Gastrocnemius medialis (tissue), 4 donors: ENCODE data around the gene RIPK3. TPM values are rescaled to one million over a fixed set of nuclear protein-coding genes. Genes with fewer than 3 reads are reported as not detected.

Experiments
- ATAC-seq, 2 donors: fragments of 150-250 bp; one replicate each; pipeline ENCODE4 v1.9.1; 2016
- DNase-seq, 2 donors: peaks; one replicate each; pipeline ENCODE4 v3.0.0-alpha.2; 2019
- H3K27ac ChIP-seq, 4 donors: fragments of 200-600 bp; sonication (generic); 1 replicate in 1 of 4; 2 replicates in 3 of 4; pipeline ENCODE4 v1.5.1; 2016 to 2018; ENCODE audit warnings: mild to moderate bottlenecking in 2 of 4, moderate library complexity in 1 of 4
- H3K27me3 ChIP-seq, 3 donors: fragments of 200-600 bp; sonication (generic) in 2 of 3; 1 replicate in 1 of 3; 2 replicates in 2 of 3; pipeline versions ENCODE4 v1.5.1 to v1.6.0; 2016 to 2019; ENCODE audit warnings: mild to moderate bottlenecking in 1 of 3, moderate library complexity in 1 of 3
- H3K36me3 ChIP-seq, 2 donors: fragments of 200-600 bp; sonication (generic) in 1 of 2; one replicate each; pipeline ENCODE4 v1.5.1; 2017 to 2018
- H3K4me1 ChIP-seq, 2 donors: fragments of 200-600 bp; sonication (generic) in 1 of 2; one replicate each; pipeline ENCODE4 v1.5.1; 2016 to 2017; ENCODE audit warnings: mild to moderate bottlenecking in 2 of 2
- H3K4me3 ChIP-seq, 4 donors: fragments of 200-600 bp; sonication (generic) in 3 of 4; 1 replicate in 1 of 4; 2 replicates in 3 of 4; pipeline ENCODE4 v1.5.1; 2016 to 2019; ENCODE audit warnings: mild to moderate bottlenecking in 2 of 4
- H3K9me3 ChIP-seq, 3 donors: fragments of 200-600 bp; sonication (generic) in 2 of 3; 1 replicate in 1 of 3; 2 replicates in 2 of 3; pipeline ENCODE4 v1.5.1; 2016 to 2019
- CTCF ChIP-seq, 5 experiments: fragments of 450-650 bp in 3 of 5; fragments of 200-600 bp in 2 of 5; sonication (generic) in 2 of 5; IDR thresholded peaks in 4 of 5; conservative IDR thresholded peaks in 1 of 5; 1 replicate in 4 of 5; 2 replicates in 1 of 5; pipeline ENCODE4 v1.5.1; 2016 to 2019; ENCODE audit warnings: antibody characterized with exemption in 5 of 5, mild to moderate bottlenecking in 3 of 5, moderate library complexity in 3 of 5
- POLR2A ChIP-seq, 2 donors: fragments of 450-650 bp; IDR thresholded peaks; one replicate each; pipeline ENCODE4 v1.6.1; 2017; ENCODE audit warnings: antibody characterized with exemption in 2 of 2, mild to moderate bottlenecking in 2 of 2, moderate library complexity in 2 of 2
- in situ Hi-C, 4 donors: fragments of 200-750 bp; cut with MboI; loops; one replicate each; pipeline versions ENCODE4 v1.15.0 to v1.8.0; 2017; ENCODE audit warnings: low sequenced_read_pairs in 4 of 4
- intact Hi-C: fragments of 100-400 bp; cut with DNase I; formaldehyde crosslinking; loops from one replicate; pipeline ENCODE4 v1.15.1; 2023; ENCODE audit warnings: low total_unique reads
- total RNA-seq, 4 donors: library from RNA; depleted of rRNA; stranded (reverse); fragments of >200 nt; gene quantifications; one replicate each; pipeline versions ENCODE4 v1.1.0 to v1.2.3, GENCODE V29; 2016

RIPK3 gene
- total RNA-seq, 4 donors from 2014 or later = 0.66 to 1.6 (median 0.97) TPM

GRCh38 chr14:24343795-24344660 is 4.2 kb upstream of the RIPK3 start:
- intact Hi-C loops (no loop called here), in situ Hi-C loops (no loop called here)
- no peak for TF ChIP-seq POLR2A (IDR thresholded peaks at IDR 0.05)
- TF ChIP-seq CTCF (IDR thresholded peaks at IDR 0.05 in 4 of 5, conservative IDR thresholded peaks at IDR 0.05 in 1 of 5) = no peak
- ATAC-seq = no peak
- no peak for DNase-seq
- H3K4me3 ChIP-seq = no peak overlapping the region
- peaks cover 0 to 14% (median 11%) of the 10 kb centered on the region in 3 donors for H3K27me3 ChIP-seq
- no peaks in the 10 kb centered on the region for H3K36me3 ChIP-seq
- H3K27ac ChIP-seq = no peak overlapping the region
- no peaks in the 10 kb centered on the region for H3K4me1 ChIP-seq
- H3K9me3 ChIP-seq = no peaks in the 10 kb centered on the region

- no peak for TF ChIP-seq POLR2A (IDR thresholded peaks at IDR 0.05)
- no peak for TF ChIP-seq CTCF (IDR thresholded peaks at IDR 0.05 in 4 of 5, conservative IDR thresholded peaks at IDR 0.05 in 1 of 5)
Measured at GRCh38 chr14:24342889-24343288, 3.1 kb upstream of the RIPK3 start.

GRCh38 chr14:24340606-24341005 is 815 bp upstream of the RIPK3 start:
- DNase-seq (no peak), ATAC-seq (no peak)
- TF ChIP-seq POLR2A (IDR thresholded peaks at IDR 0.05) = no peak
- no peak for TF ChIP-seq CTCF (IDR thresholded peaks at IDR 0.05 in 4 of 5, conservative IDR thresholded peaks at IDR 0.05 in 1 of 5)
- in situ Hi-C loops = no loop called here
- Histone ChIP-seq H3K4me3 (no peak overlapping the region), H3K9me3 (no peaks in the 10 kb centered on the region), H3K27me3 (peaks cover 0 to 28% (median 21%) of the 10 kb centered on the region in 3 donors), H3K36me3 (no peaks in the 10 kb centered on the region), H3K27ac (no peak overlapping the region), H3K4me1 (no peaks in the 10 kb centered on the region)
- intact Hi-C loops = no loop called here

More at GRCh38 chr14:24342889-24343288, 3.1 kb upstream of the RIPK3 start:
- no peak overlapping the region for H3K4me3 ChIP-seq
- intact Hi-C loops (no loop called here), in situ Hi-C loops (no loop called here)
- no peak for ATAC-seq
- H3K27ac ChIP-seq = no peak overlapping the region
- H3K4me1 ChIP-seq = no peaks in the 10 kb centered on the region
- H3K36me3 ChIP-seq = no peaks in the 10 kb centered on the region
- H3K27me3 ChIP-seq = peaks cover 0 to 14% (median 12%) of the 10 kb centered on the region in 3 donors
- DNase-seq = no peak
- no peaks in the 10 kb centered on the region for H3K9me3 ChIP-seq

GRCh38 chr14:24338843-24339242 is 948 bp downstream of the RIPK3 start:
- peaks cover 0 to 7% of the 10 kb centered on the region in 2 donors for H3K4me1 ChIP-seq
- DNase-seq (no peak), ATAC-seq (no peak)
- H3K36me3 ChIP-seq = no peaks in the 10 kb centered on the region
- H3K27ac ChIP-seq = peak overlapping the region in 2 of 4 donors; percentile 59 to 62
- intact Hi-C loops = no loop called here
- no peaks in the 10 kb centered on the region for H3K9me3 ChIP-seq
- H3K27me3 ChIP-seq = peaks cover 12 to 43% (median 39%) of the 10 kb centered on the region in 3 donors
- TF ChIP-seq CTCF (IDR thresholded peaks at IDR 0.05 in 4 of 5, conservative IDR thresholded peaks at IDR 0.05 in 1 of 5) (no peak), POLR2A (IDR thresholded peaks at IDR 0.05) (no peak)
- peak overlapping the region; percentile 33 to 54 (median 52) for H3K4me3 ChIP-seq
- in situ Hi-C loops = loop anchor here in 1 of 4 donors (10.0 kb wide), 1 partner anchor 96 kb away; no protein-coding TSS in a partner anchor
